AML-193 (cell line): ENCODE results near the gene TTLL5.

Source experiments
- DNase-seq, 2 experiments: peaks; one replicate each; lab custom pipeline; 2025; lab: John Stamatoyannopoulos, UW

The TTLL5 gene

DNA sequence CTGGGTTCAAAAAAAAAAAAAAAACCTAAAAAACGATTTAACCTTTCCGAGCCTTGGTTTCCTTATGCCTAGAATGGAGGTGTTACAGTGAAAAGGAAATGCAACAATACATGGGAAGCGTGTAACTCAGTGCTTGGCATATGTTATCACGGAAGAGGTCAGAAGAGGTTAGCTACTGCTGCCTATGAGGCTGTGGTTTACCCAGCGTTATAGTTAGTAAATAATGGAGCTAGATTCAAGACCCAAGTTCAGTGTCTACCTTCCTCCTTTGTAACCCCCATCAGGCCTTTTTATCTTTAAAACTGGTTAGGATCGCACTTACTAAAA, 325.4 kb downstream of the TTLL5 start:
- DNase-seq: no peak

DNA sequence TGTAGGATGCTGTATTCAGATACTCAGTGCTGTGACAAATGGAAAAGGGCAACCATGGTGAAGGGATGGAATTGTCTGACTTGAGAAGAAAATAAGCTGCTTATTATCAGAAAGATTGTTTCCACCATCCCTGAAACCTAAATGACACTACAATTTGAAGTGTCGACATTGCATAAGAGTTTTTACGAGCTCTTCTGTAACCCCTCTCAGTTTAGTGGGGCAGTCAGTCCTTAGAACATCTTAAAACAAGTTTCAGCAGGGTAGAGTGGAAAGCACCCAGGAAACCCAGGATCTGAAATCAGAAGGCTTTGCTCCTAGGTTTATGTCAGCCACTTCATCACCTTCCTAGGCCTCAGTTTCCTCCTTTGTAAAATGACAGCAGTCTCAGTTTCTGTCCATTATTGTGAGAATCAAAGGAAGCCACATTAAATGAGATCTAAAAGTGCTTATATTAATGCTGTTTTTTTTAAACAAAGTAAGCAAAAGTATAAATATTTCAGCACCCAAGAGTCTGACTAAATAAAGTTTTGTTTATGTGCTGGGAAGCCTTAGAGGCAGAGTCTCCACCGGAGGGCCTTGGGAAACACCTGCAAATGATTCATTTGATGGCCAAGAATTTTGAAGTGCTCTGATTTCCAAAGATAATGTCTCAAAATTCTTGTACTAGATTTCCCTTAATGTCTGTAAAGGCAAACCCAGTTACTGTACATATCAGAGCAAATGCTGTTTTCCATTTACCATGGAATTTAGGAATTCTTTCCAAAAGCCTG, 326.3 kb downstream of the TTLL5 start:
- no peak for DNase-seq

DNA sequence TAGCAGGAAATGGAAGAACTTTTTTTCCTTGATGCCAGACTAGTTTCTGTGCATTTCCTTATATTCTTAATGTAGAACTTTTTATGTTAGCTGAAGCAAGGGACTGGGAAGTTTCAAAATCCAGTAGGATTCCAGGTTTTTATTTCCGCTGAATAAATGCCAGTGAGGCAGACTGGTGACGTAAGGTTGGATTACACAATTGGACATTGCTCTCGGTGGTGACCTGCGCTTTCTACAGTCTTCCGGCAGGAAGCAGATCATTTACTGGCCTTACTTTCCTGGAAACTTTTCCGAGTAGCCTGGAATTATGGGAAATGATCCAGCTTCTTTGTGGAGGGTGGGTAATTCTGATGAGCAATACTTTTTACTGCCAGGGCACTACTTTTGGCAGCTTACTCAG, 328.1 kb downstream of the TTLL5 start:
- no peak for DNase-seq

DNA sequence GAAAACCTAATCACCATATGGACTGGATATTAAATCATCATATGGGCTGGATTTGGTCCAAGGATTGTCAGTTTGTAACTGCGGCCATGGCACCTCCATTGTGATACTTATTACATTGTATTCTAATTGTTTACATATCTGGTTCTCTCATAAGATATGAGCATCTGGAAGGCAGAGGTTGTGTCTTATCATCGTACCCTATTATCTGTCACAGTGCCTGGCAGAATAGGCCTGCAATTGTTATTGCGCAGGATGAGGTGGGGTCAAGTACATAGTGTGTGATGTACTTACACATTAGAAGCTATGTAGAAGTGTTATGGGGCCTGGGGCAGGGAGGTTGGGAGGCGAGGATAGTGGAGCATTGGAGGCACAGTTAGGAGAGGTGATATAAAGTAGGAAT, 329.3 kb downstream of the TTLL5 start:
- DNase-seq: no peak

DNA sequence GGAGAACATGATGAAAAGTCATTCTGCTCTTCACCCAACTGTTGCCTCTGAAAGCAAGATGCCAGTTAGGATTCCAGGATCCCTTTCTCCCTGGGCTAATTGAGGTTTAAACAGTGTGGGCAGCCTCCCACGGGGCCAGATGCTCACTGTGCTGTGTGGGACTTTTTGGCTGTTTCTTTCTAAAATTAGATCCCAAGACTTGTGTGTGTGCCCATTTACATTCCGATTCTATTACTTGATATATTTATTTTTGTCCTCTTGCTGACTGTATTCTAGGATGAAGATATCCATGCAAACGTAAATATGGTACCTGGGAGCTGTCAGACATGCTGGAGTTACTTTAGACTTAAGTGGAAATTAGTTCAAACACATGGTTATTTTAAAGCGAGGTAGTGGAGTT, 330.7 kb downstream of the TTLL5 start:
- DNase-seq: no peak

DNA sequence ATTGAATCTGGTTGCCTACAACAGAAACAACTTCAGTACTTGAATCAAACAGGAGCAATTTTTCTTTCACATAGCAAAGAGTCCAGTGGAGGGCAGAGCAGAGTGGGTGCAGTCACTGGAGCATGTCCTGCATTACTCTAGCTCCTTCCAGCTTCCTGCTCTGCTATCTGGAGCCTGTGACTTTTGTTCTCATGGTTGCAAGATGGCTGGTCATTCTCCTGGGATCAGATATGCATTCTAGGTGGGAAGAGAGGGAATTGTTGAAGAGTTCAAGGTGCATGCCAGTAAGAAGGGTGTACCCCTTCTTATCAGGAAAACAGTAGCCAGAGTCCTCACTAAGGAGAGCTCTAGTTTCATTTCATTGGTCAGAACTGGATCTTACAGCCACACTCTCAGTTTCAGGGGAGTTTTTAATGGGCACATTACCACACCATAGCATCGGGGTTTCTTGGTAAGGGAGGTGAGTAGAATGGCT, 332.6 kb downstream of the TTLL5 start:
- DNase-seq: peak in 1 of 2 experiments; percentile 2

DNA sequence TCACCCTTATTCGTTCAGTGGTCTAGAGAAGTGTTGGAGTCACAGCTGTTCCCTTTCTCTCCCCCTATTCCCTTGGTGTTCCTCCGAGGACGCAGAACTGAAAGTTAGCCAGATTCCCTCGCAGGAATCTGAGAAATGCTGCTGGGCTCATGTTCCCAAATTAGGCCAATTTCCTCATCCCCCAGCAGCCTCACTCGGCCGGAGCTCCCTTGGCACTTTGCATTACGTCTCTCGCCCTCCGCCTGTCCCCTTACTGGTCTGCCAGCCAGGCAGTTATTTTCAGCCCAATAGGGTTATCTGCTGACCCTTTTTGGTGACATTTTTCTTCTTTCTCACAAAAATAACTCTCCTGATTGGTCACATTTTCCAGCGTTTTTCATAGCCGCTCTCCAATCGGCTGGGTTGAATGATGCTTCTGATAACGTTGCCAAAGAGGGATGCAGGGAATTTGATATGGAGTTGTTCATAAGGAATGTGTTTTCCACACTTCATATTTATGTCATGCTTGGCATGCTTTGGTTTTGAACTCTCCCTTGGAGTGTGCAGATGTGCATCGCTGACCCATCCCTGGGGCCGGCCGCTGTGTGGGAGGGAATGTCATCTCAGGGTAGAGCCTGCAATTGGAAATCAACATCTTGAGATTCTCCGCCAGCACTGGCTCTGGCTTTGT, 334.5 kb downstream of the TTLL5 start:
- DNase-seq: no peak

DNA sequence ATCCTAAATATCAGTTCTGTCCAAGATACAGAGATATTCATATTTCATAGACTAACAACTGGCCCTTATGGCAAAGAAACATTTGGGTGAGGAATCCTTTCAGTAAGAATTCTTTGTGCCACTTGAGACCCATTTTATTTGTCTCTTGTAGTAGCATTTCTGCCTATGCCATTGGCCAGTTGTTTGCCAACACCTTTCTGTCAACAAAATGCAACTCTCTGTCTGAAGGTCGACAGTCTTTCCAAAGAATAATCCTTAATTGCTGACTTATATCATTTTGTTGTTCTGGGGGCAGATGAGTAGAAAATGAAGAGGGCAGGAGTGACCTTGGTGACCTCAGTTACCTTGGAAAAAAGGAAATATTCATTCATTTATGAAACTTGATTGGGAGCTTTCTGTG, 335.4 kb downstream of the TTLL5 start:
- no peak for DNase-seq

DNA sequence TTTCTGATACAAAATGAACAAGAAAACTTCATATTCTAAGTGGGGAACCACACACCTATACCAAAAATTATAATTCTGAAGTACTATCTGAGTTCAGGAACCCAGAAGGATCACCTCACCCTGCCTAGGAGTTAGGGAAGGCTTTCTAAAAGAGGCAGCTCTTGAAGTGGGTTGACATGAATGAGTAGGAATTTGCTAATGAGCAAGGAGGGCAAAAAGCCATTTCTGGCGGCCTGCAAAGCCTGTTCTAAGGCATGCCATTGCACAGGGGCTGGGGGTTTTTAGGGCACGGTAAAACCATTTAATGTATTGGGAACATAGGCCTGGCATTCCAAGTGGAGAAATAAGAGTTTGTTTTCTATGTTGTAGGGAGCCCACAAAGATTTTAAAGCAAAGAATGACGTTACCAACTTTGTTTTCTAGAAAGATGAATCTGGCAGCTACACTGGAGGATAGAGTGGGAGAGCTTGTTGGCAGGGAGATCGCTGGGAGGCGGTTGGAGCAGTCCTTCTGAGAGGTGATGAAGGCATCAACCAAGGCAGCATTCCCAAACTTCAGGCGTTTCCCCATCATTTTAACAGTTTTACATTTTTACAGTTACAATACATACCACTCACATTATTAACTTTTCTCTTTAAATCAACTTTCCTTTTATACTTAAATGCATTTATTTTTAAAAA, 338.6 kb downstream of the TTLL5 start:
- no peak for DNase-seq

DNA sequence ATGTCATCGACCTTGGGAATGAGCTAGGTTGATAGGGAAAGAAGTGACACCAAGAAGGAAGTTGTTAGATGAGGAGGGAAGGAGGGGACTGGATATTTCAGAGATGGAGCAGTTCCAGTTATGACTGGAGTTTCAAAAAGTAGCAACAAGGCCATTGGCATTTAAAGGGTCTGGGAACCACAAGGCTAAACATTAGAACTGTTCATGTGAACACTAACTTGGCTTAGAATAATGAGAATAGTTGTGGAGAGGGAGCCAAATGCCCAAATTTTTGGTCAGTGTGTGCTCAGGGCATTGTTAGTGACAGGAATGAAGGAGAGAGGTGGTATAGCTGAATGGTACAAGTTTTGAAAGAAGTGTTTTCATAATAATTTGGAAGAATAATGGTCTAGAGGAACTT, 341.3 kb downstream of the TTLL5 start:
- DNase-seq: no peak
